HG03342 (cell line): ENCODE data around the gene NOXO1.
"Not testable (repeated sequence)": the region's sequence is repeated elsewhere in the genome, so short reads cannot be mapped to it uniquely, and the experiment has no call there.

Experiments used
- ATAC-seq: cut with Tn5 transposase; IDR thresholded peaks from one replicate; pipeline ENCODE4 v1.9.1; 2021; ENCODE audit warnings: mild to moderate bottlenecking, moderate library complexity; ENCODE audit not compliant: unreplicated experiment

The NOXO1 gene

GRCh38 chr16:1942810-1943726, 38.2 kb downstream of the NOXO1 start, which contains the start of gene MSRB1:
TSS of gene MSRB1 (minus strand) at chr16:1943199. CDS start at chr16:1943156, 43 bp downstream.
- ATAC-seq: peak; percentile 89

- ATAC-seq: no peak
Measured at GRCh38 chr16:1942047-1942809, 39.0 kb downstream of the NOXO1 start.

- no peak for ATAC-seq
Measured at GRCh38 chr16:1941162-1942046, 39.9 kb downstream of the NOXO1 start.

- no peak for ATAC-seq
Measured at GRCh38 chr16:1940273-1941161, 40.8 kb downstream of the NOXO1 start.

- not testable (repeated sequence) for ATAC-seq
Measured at GRCh38 chr16:1939833-1940232, 41.4 kb downstream of the NOXO1 start.

- no peak for ATAC-seq
Measured at GRCh38 chr16:1938910-1939309, 42.4 kb downstream of the NOXO1 start.

- ATAC-seq: no peak
Measured at GRCh38 chr16:1938316-1938715, 43.0 kb downstream of the NOXO1 start.

GRCh38 chr16:1936945-1937479, 44.3 kb downstream of the NOXO1 start:
- ATAC-seq: no peak

GRCh38 chr16:1933097-1933661, 48.1 kb downstream of the NOXO1 start:
- no peak for ATAC-seq

GRCh38 chr16:1932050-1933028, 48.9 kb downstream of the NOXO1 start:
- no peak for ATAC-seq

GRCh38 chr16:1930338-1930720, 50.9 kb downstream of the NOXO1 start:
- no peak for ATAC-seq

- peak; percentile 87 for ATAC-seq
Measured at GRCh38 chr16:1929578-1930337, 51.5 kb downstream of the NOXO1 start.

- ATAC-seq: no peak
Measured at GRCh38 chr16:1929105-1929504, 52.2 kb downstream of the NOXO1 start.
